ENCODE results near the gene MRPS7. TPM values are rescaled to one million over a fixed set of nuclear protein-coding genes. Genes with fewer than 3 reads are reported as not detected.
A peak's percentile ranks its signal among the peaks of the same experiment; 100 is the strongest.

Gene MRPS7
- total RNA-seq, 2 experiments from 2014 or later = 76.3 to 80.0 TPM

- DNase-seq = no peak
- ChIA-PET CTCF (interaction anchor here (1.2 kb wide), 1 partner anchor 400 kb away, joined by 3 read pairs; the partner anchor contains the start of gene SMIM5), POLR2A (interaction anchor here (1.0 to 1.4 kb wide), 2 partner anchors 28 to 38 kb away, joined by 3 to 4 read pairs; partner anchors contain the start of gene MIF4GD)
- ATAC-seq = no peak
- H3K27me3 Mint-ChIP-seq = no peaks in the 10 kb centered on the region
- intact Hi-C loops (cut with micrococcal nuclease) = no loop called here
- peaks cover 39% of the 10 kb centered on the region for H3K36me3 Mint-ChIP-seq (ENCODE audit: low read depth)
- H3K4me1 Mint-ChIP-seq (ENCODE audit: low read depth) = no peaks in the 10 kb centered on the region
- H3K27ac Mint-ChIP-seq = no peak overlapping the region
- H3K4me3 Mint-ChIP-seq = no peak overlapping the region
- TF ChIP-seq CTCF (IDR thresholded peaks at IDR 0.05) = no peak
- no peaks in the 10 kb centered on the region for H3K9me3 Mint-ChIP-seq
Observed at GRCh38 chr17:75232786-75233185, 28.9 kb upstream of the MRPS7 start.

GRCh38 chr17:75237100-75238014 lies 24.3 kb upstream of the MRPS7 start:
- intact Hi-C loops (cut with micrococcal nuclease) = no loop called here
- Mint-ChIP-seq H3K27ac (peak overlapping the region; percentile 61), H3K4me1 (ENCODE audit: low read depth) (peaks cover 22% of the 10 kb centered on the region), H3K4me3 (no peak overlapping the region), H3K27me3 (no peaks in the 10 kb centered on the region), H3K9me3 (no peaks in the 10 kb centered on the region), H3K36me3 (ENCODE audit: low read depth) (peaks cover 50% of the 10 kb centered on the region)
- POLR2A ChIA-PET = interaction anchor here (1.0 to 6.9 kb wide), 5 partner anchors 9 to 169 kb away, joined by 3 to 50 read pairs (median 6); partner anchors contain the start of genes GGA3, MIF4GD and MRPS7
- no peak for TF ChIP-seq CTCF (IDR thresholded peaks at IDR 0.05)
- ATAC-seq (no peak), DNase-seq (no peak)
- CTCF ChIA-PET = interaction anchor here (0.9 to 6.5 kb wide), 10 partner anchors 8 to 124 kb away, joined by 3 to 75 read pairs (median 11); partner anchors contain the start of genes GGA3 and MRPS7

GRCh38 chr17:75238020-75238580 lies 23.6 kb upstream of the MRPS7 start:
- ChIA-PET CTCF (interaction anchor here (0.6 to 6.5 kb wide), 12 partner anchors 9 to 174 kb away, joined by 3 to 75 read pairs (median 12); partner anchors contain the start of genes GGA3 and MRPS7), POLR2A (interaction anchor here (0.7 to 6.9 kb wide), 5 partner anchors 23 to 168 kb away, joined by 3 to 50 read pairs (median 4); partner anchors contain the start of genes GGA3, MIF4GD and MRPS7)
- no peak overlapping the region for H3K4me3 Mint-ChIP-seq
- no peak for DNase-seq
- peaks cover 30% of the 10 kb centered on the region for H3K4me1 Mint-ChIP-seq (ENCODE audit: low read depth)
- ATAC-seq = no peak
- H3K9me3 Mint-ChIP-seq = no peaks in the 10 kb centered on the region
- H3K36me3 Mint-ChIP-seq (ENCODE audit: low read depth) = peaks cover 48% of the 10 kb centered on the region
- no peaks in the 10 kb centered on the region for H3K27me3 Mint-ChIP-seq
- intact Hi-C loops (cut with micrococcal nuclease) = no loop called here
- TF ChIP-seq CTCF (IDR thresholded peaks at IDR 0.05) = no peak
- H3K27ac Mint-ChIP-seq = peak overlapping the region; percentile 13

GRCh38 chr17:75238684-75239191 lies 22.9 kb upstream of the MRPS7 start:
- Mint-ChIP-seq H3K27ac (peak overlapping the region; percentile 76), H3K36me3 (ENCODE audit: low read depth) (peaks cover 52% of the 10 kb centered on the region), H3K4me3 (no peak overlapping the region), H3K9me3 (no peaks in the 10 kb centered on the region), H3K4me1 (ENCODE audit: low read depth) (peaks cover 36% of the 10 kb centered on the region), H3K27me3 (no peaks in the 10 kb centered on the region)
- intact Hi-C loops (cut with micrococcal nuclease) = no loop called here
- peak; percentile 66 for ATAC-seq
- ChIA-PET POLR2A (interaction anchor here (0.7 to 6.9 kb wide), 8 partner anchors 10 to 129 kb away, joined by 3 to 50 read pairs (median 6); partner anchors contain the start of genes ARMC7, GGA3, MIF4GD and MRPS7), CTCF (interaction anchor here (0.6 to 6.6 kb wide), 14 partner anchors 10 to 174 kb away, joined by 3 to 75 read pairs (median 12); partner anchors contain the start of genes GGA3, MIF4GD, MRPS7 and NUP85)
- peak; percentile 73 for TF ChIP-seq CTCF (IDR thresholded peaks at IDR 0.05)
- DNase-seq = peak; percentile 73

All from activated CD8-positive, alpha-beta T cell treated with anti-CD3 and anti-CD28 coated beads for 36 hours (primary cell).